Stomach (tissue), 9 donors: ENCODE measurements around the gene CYB561. TPM values are rescaled to one million over a fixed set of nuclear protein-coding genes. Genes with fewer than 3 reads are reported as not detected.

ENCODE experiments used
- DNase-seq, 2 donors: peaks; one replicate each; pipeline versions ENCODE4 v3.0.0 to v3.0.0-alpha.2; 2013 to 2019
- H3K27ac ChIP-seq, 5 donors: fragments of 200-600 bp in 4 of 5; sonication (generic) in 4 of 5; one replicate each; pipeline ENCODE4 v1.5.1; 2013 to 2019; ENCODE audit warnings: mild to moderate bottlenecking in 1 of 5, moderate library complexity in 1 of 5
- H3K27me3 ChIP-seq, 3 donors: fragments of 200-600 bp; sonication (generic); one replicate each; pipeline ENCODE4 v1.5.1; 2017 to 2019; ENCODE audit warnings: mixed run types in 1 of 3
- H3K36me3 ChIP-seq, 4 donors: fragments of 200-600 bp; sonication (generic); 1 replicate in 3 of 4; 2 replicates in 1 of 4; pipeline ENCODE4 v1.5.1; 2016 to 2019
- H3K4me1 ChIP-seq, 4 donors: fragments of 200-600 bp; sonication (generic); one replicate each; pipeline ENCODE4 v1.5.1; 2016 to 2019
- H3K4me3 ChIP-seq, 4 donors: fragments of 200-600 bp; sonication (generic) in 3 of 4; one replicate each; pipeline ENCODE4 v1.5.1; 2016 to 2019; ENCODE audit warnings: mild to moderate bottlenecking in 1 of 4
- H3K9me3 ChIP-seq, 4 donors: fragments of 200-600 bp; sonication (generic); one replicate each; pipeline ENCODE4 v1.5.1; 2016 to 2019
- EP300 ChIP-seq: sonication (generic); formaldehyde crosslinking; IDR thresholded peaks from one replicate; pipeline ENCODE4 v1.6.1; 2017; ENCODE audit warnings: antibody characterized with exemption
- POLR2A ChIP-seq, 4 donors: fragments of 450-650 bp; IDR thresholded peaks; one replicate each; pipeline ENCODE4 v1.6.1; 2016; ENCODE audit warnings: antibody characterized with exemption in 4 of 4, control low read depth in 2 of 4, mild to moderate bottlenecking in 1 of 4, moderate library complexity in 1 of 4
- POLR2AphosphoS5 ChIP-seq, 3 donors: sonication (generic); formaldehyde crosslinking; IDR thresholded peaks; one replicate each; pipeline ENCODE4 v1.6.1; 2016; ENCODE audit warnings: antibody characterized with exemption in 3 of 3
- WGBS, 5 donors: extraction: QIAGEN DNeasy Blood & Tissue Kit in 3 of 5; methylation state at CpG; one replicate each; pipeline versions ENCODE4 v1.1.5 to v1.1.7; 2013 to 2018; 5-methylcytosine and 5-hydroxymethylcytosine counted together
- intact Hi-C: fragments of 100-400 bp; cut with DNase I; formaldehyde crosslinking; loops from one replicate; pipeline ENCODE4 v1.15.1; 2023; ENCODE audit warnings: low total_unique reads
- polyA plus RNA-seq, 3 donors: library from polyadenylated mRNA; stranded (reverse); fragments of 200-250 nt; gene quantifications; one replicate each; pipeline ENCODE4 v1.2.3, GENCODE V29; 2013
- total RNA-seq, 5 donors: library from RNA; depleted of rRNA; stranded (reverse); fragments of >200 nt; gene quantifications; one replicate each; pipeline versions ENCODE4 v1.1.0 to v1.2.3, GENCODE V29; 2014 to 2016
- TF ChIP-seq, protein P1 (sequence below), 7 experiments: fragments of 450-650 bp in 4 of 7; fragments of 200-600 bp in 3 of 7; sonication (generic) in 3 of 7; IDR thresholded peaks; one replicate each; pipeline ENCODE4 v1.5.1; 2016 to 2019; ENCODE audit warnings: antibody characterized with exemption in 7 of 7, control low read depth in 2 of 7, mild to moderate bottlenecking in 1 of 7
- donor health status: healthy with polysubstance abuse.
- donor health status: Bipolar disorder and iron deficiency.
- donor health status: healthy.

CYB561 gene
- total and polyA plus RNA-seq, 8 donors: 10.8 to 394 (median 37.8) TPM

DNA sequence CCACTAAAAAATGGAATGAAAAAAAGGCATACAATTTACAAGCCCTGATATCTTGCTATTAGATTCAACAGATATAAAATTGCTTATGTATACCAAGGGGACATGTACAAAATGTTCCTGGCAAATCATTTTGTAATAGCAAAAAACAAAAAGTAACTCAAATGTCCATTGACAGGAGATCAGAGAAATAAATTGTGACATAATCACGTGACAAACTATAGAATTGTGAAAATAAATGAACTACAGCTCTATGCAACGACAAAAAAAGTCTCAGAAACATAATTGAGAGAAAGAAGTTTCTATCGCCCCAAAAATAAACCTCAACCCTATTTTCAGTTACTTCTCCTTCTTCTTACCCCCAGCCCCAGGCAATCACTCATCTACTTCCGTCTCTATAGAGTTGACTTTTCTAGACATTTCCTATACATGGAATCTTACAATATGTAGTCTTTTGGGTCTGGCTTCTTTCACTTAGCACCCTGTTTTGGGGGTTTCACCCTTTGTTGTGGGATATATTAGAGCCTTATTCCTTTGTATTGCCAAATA, 18.7 kb upstream of the CYB561 start:
- whole genome bisulfite sequencing, 5 donors: 70 to 86% (median 83%) methylated on average over 4 of the region's 4 CpGs
- Histone ChIP-seq H3K9me3 (no peaks in the 10 kb centered on the region), H3K4me1 (peaks cover 4 to 7% (median 6%) of the 10 kb centered on the region in 4 donors), H3K27ac (no peak overlapping the region), H3K27me3 (peaks cover 0 to 6% (median 0%) of the 10 kb centered on the region in 3 donors), H3K36me3 (no peaks in the 10 kb centered on the region), H3K4me3 (no peak overlapping the region)
- intact Hi-C loops: no loop called here
- no peak for DNase-seq
- TF ChIP-seq POLR2AphosphoS5 (IDR thresholded peaks at IDR 0.05): no peak
- TF ChIP-seq POLR2A (IDR thresholded peaks at IDR 0.05): no peak
- TF ChIP-seq, protein P1, sequence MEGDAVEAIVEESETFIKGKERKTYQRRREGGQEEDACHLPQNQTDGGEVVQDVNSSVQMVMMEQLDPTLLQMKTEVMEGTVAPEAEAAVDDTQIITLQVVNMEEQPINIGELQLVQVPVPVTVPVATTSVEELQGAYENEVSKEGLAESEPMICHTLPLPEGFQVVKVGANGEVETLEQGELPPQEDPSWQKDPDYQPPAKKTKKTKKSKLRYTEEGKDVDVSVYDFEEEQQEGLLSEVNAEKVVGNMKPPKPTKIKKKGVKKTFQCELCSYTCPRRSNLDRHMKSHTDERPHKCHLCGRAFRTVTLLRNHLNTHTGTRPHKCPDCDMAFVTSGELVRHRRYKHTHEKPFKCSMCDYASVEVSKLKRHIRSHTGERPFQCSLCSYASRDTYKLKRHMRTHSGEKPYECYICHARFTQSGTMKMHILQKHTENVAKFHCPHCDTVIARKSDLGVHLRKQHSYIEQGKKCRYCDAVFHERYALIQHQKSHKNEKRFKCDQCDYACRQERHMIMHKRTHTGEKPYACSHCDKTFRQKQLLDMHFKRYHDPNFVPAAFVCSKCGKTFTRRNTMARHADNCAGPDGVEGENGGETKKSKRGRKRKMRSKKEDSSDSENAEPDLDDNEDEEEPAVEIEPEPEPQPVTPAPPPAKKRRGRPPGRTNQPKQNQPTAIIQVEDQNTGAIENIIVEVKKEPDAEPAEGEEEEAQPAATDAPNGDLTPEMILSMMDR (IDR thresholded peaks at IDR 0.05): no peak
- no peak for TF ChIP-seq EP300

DNA sequence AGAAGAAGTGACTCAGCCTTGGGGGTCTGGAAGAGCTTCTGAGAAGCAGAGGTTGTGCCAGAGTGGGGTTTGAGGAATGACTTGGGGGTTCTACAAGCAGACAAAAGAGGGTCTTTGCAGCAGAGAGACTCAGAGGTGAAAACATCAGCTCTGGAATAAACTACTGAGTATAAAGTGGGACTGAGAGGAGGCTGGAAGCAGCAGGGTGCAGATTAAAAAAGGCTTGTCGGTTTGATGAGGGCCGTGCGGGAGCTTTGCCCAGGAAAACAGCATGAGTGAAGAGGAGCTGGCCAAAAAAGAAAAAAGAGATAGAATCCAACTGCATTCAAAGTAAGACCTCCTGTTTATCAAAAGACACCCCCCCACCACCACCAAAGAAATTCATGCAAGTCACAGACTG, 17.7 kb upstream of the CYB561 start:
- intact Hi-C loops: no loop called here
- no peak for DNase-seq
- TF ChIP-seq POLR2AphosphoS5 (IDR thresholded peaks at IDR 0.05): no peak
- no peak for TF ChIP-seq POLR2A (IDR thresholded peaks at IDR 0.05)
- TF ChIP-seq, protein P1 (IDR thresholded peaks at IDR 0.05): no peak
- TF ChIP-seq EP300: no peak
- Histone ChIP-seq H3K4me1 (peaks cover 5 to 7% (median 6%) of the 10 kb centered on the region in 4 donors), H3K4me3 (no peak overlapping the region), H3K27ac (no peak overlapping the region), H3K36me3 (no peaks in the 10 kb centered on the region), H3K9me3 (no peaks in the 10 kb centered on the region), H3K27me3 (peaks cover 0 to 6% (median 0%) of the 10 kb centered on the region in 3 donors)
- WGBS, 5 donors: 48 to 85% (median 58%) methylated on average over 3 of the region's 3 CpGs

DNA sequence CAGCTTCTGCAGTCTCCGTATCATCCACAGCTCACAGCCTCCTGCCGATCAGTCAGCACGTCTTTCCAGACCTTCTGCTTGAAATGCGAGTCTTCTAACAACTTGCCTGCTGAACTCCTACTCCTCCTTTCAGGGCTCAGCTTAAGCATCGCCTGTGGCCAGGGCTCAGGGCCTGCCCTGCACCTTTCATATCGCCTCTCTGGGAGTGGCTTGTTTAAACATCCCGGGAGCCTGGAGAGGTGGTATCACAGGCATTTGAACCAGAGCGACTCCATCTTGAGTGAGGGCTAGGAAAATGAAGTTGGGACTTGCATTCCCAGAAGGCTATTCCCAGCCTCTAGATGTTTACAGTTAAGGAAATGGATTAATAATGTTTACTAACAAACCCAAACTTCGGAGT, 13.9 kb upstream of the CYB561 start:
- Histone ChIP-seq H3K4me3 (no peak overlapping the region), H3K27ac (peak overlapping the region in 2 of 5 donors; percentile 30 to 67), H3K27me3 (no peaks in the 10 kb centered on the region), H3K9me3 (no peaks in the 10 kb centered on the region), H3K36me3 (no peaks in the 10 kb centered on the region), H3K4me1 (peaks cover 6 to 12% (median 9%) of the 10 kb centered on the region in 4 donors)
- WGBS, 5 donors: 28 to 44% (median 31%) methylated on average over 9 of the region's 9 CpGs
- DNase-seq: peak in 1 of 2 donors; percentile 25
- intact Hi-C loops: no loop called here
- TF ChIP-seq EP300 (no peak), POLR2A (IDR thresholded peaks at IDR 0.05) (no peak), POLR2AphosphoS5 (IDR thresholded peaks at IDR 0.05) (no peak)
- TF ChIP-seq, protein P1 (IDR thresholded peaks at IDR 0.05): no peak

DNA sequence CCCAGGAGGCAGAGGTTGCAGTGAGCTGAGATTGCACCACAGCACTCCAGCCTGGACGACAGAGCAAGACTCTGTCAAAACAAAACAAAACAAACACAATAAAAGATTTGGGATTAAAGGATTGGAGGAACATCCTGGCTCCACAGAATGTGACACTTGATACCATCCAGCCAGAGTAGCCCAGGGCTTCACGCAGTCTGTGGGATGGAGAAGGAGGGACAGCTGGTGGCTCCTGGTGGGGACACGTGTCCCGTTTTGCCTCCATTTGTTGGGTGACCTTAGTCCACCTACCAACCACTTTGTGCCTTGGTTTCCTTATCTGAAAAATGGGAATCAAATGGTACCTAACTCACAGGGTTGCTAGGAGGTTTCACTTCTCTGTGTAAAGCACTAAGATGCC, 12.4 kb upstream of the CYB561 start:
- TF ChIP-seq EP300: no peak
- no peaks in the 10 kb centered on the region for H3K36me3 ChIP-seq
- no peak overlapping the region for H3K27ac ChIP-seq
- H3K4me3 ChIP-seq: no peak overlapping the region
- peaks cover 6 to 12% (median 9%) of the 10 kb centered on the region in 4 donors for H3K4me1 ChIP-seq
- WGBS, 5 donors: 78 to 90% (median 86%) methylated on average over 4 of the region's 4 CpGs
- H3K27me3 ChIP-seq: no peaks in the 10 kb centered on the region
- intact Hi-C loops: no loop called here
- no peak for DNase-seq
- no peaks in the 10 kb centered on the region for H3K9me3 ChIP-seq

DNA sequence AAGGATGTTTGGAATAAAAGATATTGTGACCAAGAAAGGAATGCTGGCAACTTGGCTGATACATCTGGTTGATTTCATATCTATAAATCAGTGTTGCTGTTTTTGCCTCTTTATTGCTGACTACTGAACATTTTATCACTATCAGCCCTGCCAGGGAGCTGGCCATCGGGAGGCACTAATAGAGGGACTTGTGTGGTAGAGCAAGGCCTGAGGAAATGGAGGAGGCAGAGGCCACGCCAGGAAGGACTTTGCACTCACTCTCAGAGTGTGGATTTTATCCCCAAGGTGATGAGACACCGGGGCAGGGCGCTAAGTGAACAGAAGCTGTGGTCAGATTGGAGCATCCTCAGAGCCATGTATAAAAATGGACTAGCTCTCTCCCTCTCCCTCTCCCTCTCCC, 9.3 kb upstream of the CYB561 start:
- Histone ChIP-seq H3K9me3 (no peaks in the 10 kb centered on the region), H3K27me3 (no peaks in the 10 kb centered on the region), H3K36me3 (no peaks in the 10 kb centered on the region), H3K27ac (no peak overlapping the region), H3K4me1 (peaks cover 6 to 18% (median 9%) of the 10 kb centered on the region in 4 donors), H3K4me3 (no peak overlapping the region)
- no peak for DNase-seq
- intact Hi-C loops: no loop called here
- 28 to 73% (median 40%) methylated on average over 4 of the region's 4 CpGs for WGBS, 5 donors
- TF ChIP-seq, protein P1 (IDR thresholded peaks at IDR 0.05): no peak
- no peak for TF ChIP-seq POLR2AphosphoS5 (IDR thresholded peaks at IDR 0.05)
- no peak for TF ChIP-seq EP300
- no peak for TF ChIP-seq POLR2A (IDR thresholded peaks at IDR 0.05)
